Fibroblast of pulmonary artery (primary cell): ENCODE measurements around the gene ARHGEF11.
A peak's percentile ranks its signal among the peaks of the same experiment; 100 is the strongest.
"Not testable (repeated sequence)": the region's sequence is repeated elsewhere in the genome, so short reads cannot be mapped to it uniquely, and the experiment has no call there.

Experiments
- DNase-seq: peaks from one replicate; pipeline ENCODE4 v3.0.0-alpha.2; 2010; ENCODE audit warnings: low read depth
- H3K4me3 ChIP-seq: replicated peaks from 2 replicates; pipeline ENCODE4 v1.5.1; 2011; ENCODE audit warnings: low read depth, mild to moderate bottlenecking, control low read depth, low read length, moderate library complexity
- CTCF ChIP-seq: IDR thresholded peaks from 2 replicates; pipeline ENCODE4 v1.5.1; 2011; ENCODE audit warnings: mild to moderate bottlenecking, control low read depth, low read length, inconsistent platforms; ENCODE audit errors: missing control alignments

Gene ARHGEF11

GRCh38 chr1:156930483-156930882 is 115.1 kb downstream of the ARHGEF11 start:
- no peak for DNase-seq
- H3K4me3 ChIP-seq: no peak overlapping the region

GRCh38 chr1:156929596-156930238 is 115.8 kb downstream of the ARHGEF11 start:
- TF ChIP-seq CTCF: no peak
- DNase-seq: no peak
- no peak overlapping the region for H3K4me3 ChIP-seq

More at GRCh38 chr1:156930483-156930882, 115.1 kb downstream of the ARHGEF11 start:
- no peak for TF ChIP-seq CTCF

GRCh38 chr1:156928043-156928602 is 117.4 kb downstream of the ARHGEF11 start:
- no peak for DNase-seq
- TF ChIP-seq CTCF: no peak
- H3K4me3 ChIP-seq: no peak overlapping the region

- H3K4me3 ChIP-seq: peak overlapping the region; percentile 42
Measured at GRCh38 chr1:156927215-156928042, 118.1 kb downstream of the ARHGEF11 start.

GRCh38 chr1:156926695-156927094 is 118.8 kb downstream of the ARHGEF11 start:
- H3K4me3 ChIP-seq, DNase-seq: not testable (repeated sequence)

More at GRCh38 chr1:156927215-156928042, 118.1 kb downstream of the ARHGEF11 start:
- DNase-seq: peak; percentile 74
- TF ChIP-seq CTCF: peak; percentile 62

GRCh38 chr1:156926175-156926574 is 119.4 kb downstream of the ARHGEF11 start:
- peak; percentile 43 for DNase-seq
- no peak overlapping the region for H3K4me3 ChIP-seq
- no peak for TF ChIP-seq CTCF
